22Rv1 (cell line): ENCODE measurements around the gene EHMT1.

Experiments
- CTCF ChIP-seq: fragments of 450-650 bp; IDR thresholded peaks from 2 replicates; pipeline ENCODE4 v1.5.1; 2017; ENCODE audit warnings: mild to moderate bottlenecking
- ZFX ChIP-seq: fragments of 450-650 bp; IDR thresholded peaks from 2 replicates; pipeline ENCODE4 v1.6.1; 2017; ENCODE audit warnings: antibody characterized with exemption, borderline replicate concordance

DNA sequence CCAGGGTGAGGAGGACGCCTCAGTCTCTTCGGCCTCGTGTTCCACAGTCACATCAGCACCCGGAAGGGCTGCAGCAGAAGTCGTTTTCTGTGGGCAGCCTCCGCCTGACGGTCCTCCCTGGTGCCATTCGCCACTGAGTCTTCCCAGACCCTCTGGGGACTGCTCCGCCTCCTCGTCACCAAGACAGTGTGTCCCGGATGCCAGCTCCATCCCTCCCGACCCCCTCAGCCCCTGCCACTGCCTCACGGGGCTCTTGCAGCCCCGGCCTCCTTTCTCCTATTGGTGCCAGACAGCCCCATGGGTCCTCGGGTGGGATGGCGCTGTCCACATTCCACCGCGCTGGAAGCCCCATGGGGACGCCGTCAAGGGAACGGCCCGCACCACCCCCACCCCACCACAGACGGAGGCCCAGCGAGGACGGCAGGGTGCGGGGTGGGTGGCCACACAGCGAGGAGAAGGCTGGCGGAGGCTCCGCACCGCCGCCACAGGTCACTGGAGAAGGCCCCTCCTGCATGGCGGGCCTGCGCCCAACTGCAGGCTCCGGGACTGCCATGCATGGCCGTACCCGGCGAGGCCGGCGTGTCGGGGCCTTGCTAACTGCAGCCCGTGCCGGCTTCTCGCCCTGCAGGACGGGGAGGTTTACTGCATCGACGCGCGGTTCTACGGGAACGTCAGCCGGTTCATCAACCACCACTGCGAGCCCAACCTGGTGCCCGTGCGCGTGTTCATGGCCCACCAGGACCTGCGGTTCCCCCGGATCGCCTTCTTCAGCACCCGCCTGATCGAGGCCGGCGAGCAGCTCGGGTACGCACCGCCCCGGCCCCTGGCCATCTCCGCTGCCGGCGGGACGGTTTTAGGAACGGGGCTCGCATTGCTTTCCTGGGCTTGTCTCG lies 215.2 kb downstream of the EHMT1 start:
- TF ChIP-seq CTCF (no peak), ZFX (no peak)
